OCI-LY7 (cell line): Measurements from ENCODE around the gene NFYC. TPM values are rescaled to one million over a fixed set of nuclear protein-coding genes. Genes with fewer than 3 reads are reported as not detected.

Experiments used
- BruUV-seq: library from RNA; stranded (reverse); fragments of 400-500 nt; replicated peaks from 2 replicates; lab custom pipeline; 2021; lab: Mats Ljungman, UMichigan
- CTCF ChIA-PET: fragments of 300-600 bp; sonication (Branson Sonifier 250); formaldehyde crosslinking; loops from one replicate; lab custom pipeline; 2022; ENCODE audit warnings: antibody characterized with exemption; ENCODE audit not compliant: unreplicated experiment; lab: Charles Lee
- POLR2A ChIA-PET: fragments of 300-600 bp; sonication (Branson Sonifier 250); formaldehyde crosslinking; loops from one replicate; lab custom pipeline; 2022; ENCODE audit warnings: antibody characterized with exemption; lab: Charles Lee
- DNase-seq: peaks from one replicate; pipeline ENCODE4 v3.0.0-alpha.2; 2015; ENCODE audit warnings: low spot score
- H2AFZ ChIP-seq: fragments of 200-600 bp; sonication (generic), shearing (Covaris generic); 2 replicates; pipeline ENCODE4 v1.6.1; 2014; ENCODE audit warnings: mild to moderate bottlenecking, antibody characterized with exemption, low read length, moderate library complexity
- H3K27ac ChIP-seq: fragments of 200-600 bp; sonication (generic); 2 replicates; pipeline ENCODE4 v1.5.1; 2014; ENCODE audit warnings: mixed run types, low read depth, mild to moderate bottlenecking, moderate library complexity, low read length, inconsistent platforms; ENCODE audit not compliant: poor library complexity, severe bottlenecking
- H3K36me3 ChIP-seq: fragments of 200-600 bp; sonication (generic); 2 replicates; pipeline ENCODE4 v1.6.1; 2014; ENCODE audit warnings: mild to moderate bottlenecking, antibody characterized with exemption, low read length, moderate library complexity, mixed read lengths; ENCODE audit not compliant: insufficient read depth
- H3K4me1 ChIP-seq: fragments of 200-600 bp; sonication (generic); 2 replicates; pipeline ENCODE4 v1.5.1; 2014; ENCODE audit warnings: mild to moderate bottlenecking, low read length; ENCODE audit not compliant: insufficient read depth, poor library complexity, severe bottlenecking
- H3K4me2 ChIP-seq: fragments of 200-600 bp; sonication (generic); 2 replicates; pipeline ENCODE4 v1.6.1; 2014; ENCODE audit warnings: mild to moderate bottlenecking, low read length
- H3K4me3 ChIP-seq: fragments of 200-600 bp; sonication (generic); 2 replicates; pipeline ENCODE4 v1.5.1; 2014; ENCODE audit warnings: mild to moderate bottlenecking, low read depth, low read length; ENCODE audit not compliant: poor library complexity, severe bottlenecking
- H3K79me2 ChIP-seq: fragments of 200-600 bp; sonication (generic); 2 replicates; pipeline ENCODE4 v1.6.1; 2016; ENCODE audit warnings: low read depth, mild to moderate bottlenecking, low read length, moderate library complexity, mixed read lengths; ENCODE audit not compliant: insufficient read depth
- H3K9me2 ChIP-seq: fragments of 200-600 bp; sonication (generic); 2 replicates; pipeline ENCODE4 v1.6.1; 2016; ENCODE audit warnings: mild to moderate bottlenecking, low read length, mixed read lengths; ENCODE audit not compliant: insufficient read depth
- H3K9me3 ChIP-seq: fragments of 200-600 bp; sonication (generic); 2 replicates; pipeline ENCODE4 v1.6.1; 2014; ENCODE audit warnings: mild to moderate bottlenecking, mixed run types, low read length, mixed read lengths
- H4K20me1 ChIP-seq: fragments of 200-600 bp; sonication (generic); 2 replicates; pipeline ENCODE4 v1.6.1; 2014; ENCODE audit warnings: mild to moderate bottlenecking, antibody characterized with exemption, low read length, moderate library complexity, mixed read lengths; ENCODE audit not compliant: insufficient read depth
- CTCF ChIP-seq: fragments of 200-600 bp; sonication (generic); conservative IDR thresholded peaks from 2 replicates; pipeline ENCODE4 v1.5.1; 2014; ENCODE audit warnings: mild to moderate bottlenecking, antibody characterized with exemption, low read length, moderate library complexity, mixed read lengths
- EZH2phosphoT487 ChIP-seq: fragments of 200-600 bp; sonication (generic); IDR thresholded peaks from 2 replicates; pipeline ENCODE4 v1.6.1; 2018; ENCODE audit warnings: low read depth, borderline replicate concordance, mild to moderate bottlenecking, mixed run types, antibody characterized with exemption, low read length, moderate library complexity, mixed read lengths
- intact Hi-C: fragments of 100-400 bp; cut with micrococcal nuclease; formaldehyde crosslinking; loops from one replicate; pipeline ENCODE4 v1.10.0; 2022; ENCODE audit not compliant: unreplicated experiment
- microRNA-seq: library from miRNA; unstranded; fragments of <30 nt; microRNA quantifications from one replicate; pipeline ENCODE4 v1.2.0, GENCODE V29; 2022; ENCODE audit warnings: borderline replicate concordance
- small RNA-seq: library from RNA; depleted of rRNA; stranded (forward); fragments of <200 nt; gene quantifications from one replicate; pipeline ENCODE3, GENCODE V24; 2014
- total RNA-seq, 2 experiments: library from RNA; depleted of rRNA in 1 of 2; stranded (reverse); fragments of >200 nt in 1 of 2; shearing (Covaris generic) in 1 of 2; gene quantifications; 2 replicates each; pipeline ENCODE4 v1.2.3, GENCODE V29; 2014 to 2022

NFYC gene
- total RNA-seq, 2 experiments from 2014 or later, result 39.1 to 71.0 TPM

GRCh38 chr1:40820251-40820797 lies 128.8 kb downstream of the NFYC start:
- no peaks in the 10 kb centered on the region for H4K20me1 ChIP-seq
- H3K9me3 ChIP-seq, result no peaks in the 10 kb centered on the region
- no peak overlapping the region for H3K4me2 ChIP-seq
- no peaks in the 10 kb centered on the region for H3K36me3 ChIP-seq
- H3K27ac ChIP-seq, result no peak overlapping the region
- ChIA-PET POLR2A (interaction anchor here (0.6 kb wide), 2 partner anchors 25 to 1242 kb away, joined by 3 to 5 read pairs; no protein-coding TSS in a partner anchor), CTCF (interaction anchor here (0.7 kb wide), 1 partner anchor 46 kb away, joined by 3 read pairs; no protein-coding TSS in a partner anchor)
- TF ChIP-seq CTCF (0 out of 2 replicates have a peak, but pooled peaks have one; percentile 21), EZH2phosphoT487 (no peak)
- no peak overlapping the region for H3K4me3 ChIP-seq
- peaks cover 8% of the 10 kb centered on the region for H3K4me1 ChIP-seq
- BruUV-seq, result no TSS peak
- no peak for DNase-seq
- H3K9me2 ChIP-seq, result no peaks in the 10 kb centered on the region
- H3K79me2 ChIP-seq, result no peaks in the 10 kb centered on the region
- no peak overlapping the region for H2AFZ ChIP-seq
- intact Hi-C loops, result no loop called here

Small RNA genes lying within 50 kb of the gene (microRNA-seq; reads per million reads assigned to microRNA genes)
- gene MIR30C1 (404 reads per million, percentile 75 among the genes with 10 or more reads in this experiment), gene MIR30E (42,112 reads per million, percentile 98 among the genes with 10 or more reads in this experiment)

Small RNA genes lying within 50 kb of the gene (small RNA-seq; reads per million reads assigned to genes)
- 1.8 reads per million, percentile 74 among the genes with 10 or more reads in this experiment for gene MIR30C1
- 69.7 reads per million, percentile 99 among the genes with 10 or more reads in this experiment for gene MIR30E
- gene RN7SL326P, result not detected

Other genes with a start within 250 kb of the NFYC start
- 12.7 and 18.2 TPM in 2 replicates for gene ZFP69B, start 241.2 kb upstream of the NFYC start, total RNA-seq (2014; rRNA removed; shearing (Covaris generic))
- 26.8 and 28.3 TPM in 2 replicates for gene ZFP69B, start 241.2 kb upstream of the NFYC start, total RNA-seq (2022)
- 4.3 and 4.8 TPM in 2 replicates for gene ZFP69, start 214.4 kb upstream of the NFYC start, total RNA-seq (2014; rRNA removed; shearing (Covaris generic))
- 5.6 and 6.2 TPM in 2 replicates for gene ZFP69, start 214.4 kb upstream of the NFYC start, total RNA-seq (2022)
- 11.2 and 12.2 TPM in 2 replicates for gene EXO5, start 182.9 kb upstream of the NFYC start, total RNA-seq (2014; rRNA removed; shearing (Covaris generic))
- 10.2 and 12.7 TPM in 2 replicates for gene EXO5, start 182.9 kb upstream of the NFYC start, total RNA-seq (2022)
- 5.4 and 6.7 TPM in 2 replicates for gene ZNF684, start 160.1 kb upstream of the NFYC start, total RNA-seq (2014; rRNA removed; shearing (Covaris generic))
- 8.8 and 9.3 TPM in 2 replicates for gene ZNF684, start 160.1 kb upstream of the NFYC start, total RNA-seq (2022)
- 79.5 and 89.3 TPM in 2 replicates for gene RIMS3, start 26.0 kb upstream of the NFYC start, total RNA-seq (2014; rRNA removed; shearing (Covaris generic))
- gene RIMS3, start 26.0 kb upstream of the NFYC start, total RNA-seq (2022), result 80.3 and 106 TPM in 2 replicates
- 0.16 and 0.33 TPM in 2 replicates for gene KCNQ4, start 92.1 kb downstream of the NFYC start, total RNA-seq (2014; rRNA removed; shearing (Covaris generic))
- gene KCNQ4, start 92.1 kb downstream of the NFYC start, total RNA-seq (2022), result 0.37 and 0.49 TPM in 2 replicates
- gene CITED4, start 170.7 kb downstream of the NFYC start, total RNA-seq (2014; rRNA removed; shearing (Covaris generic)), result 2.0 TPM in 1 of 2 replicates, not detected in the other
- not detected in 2 replicates for gene CITED4, start 170.7 kb downstream of the NFYC start, total RNA-seq (2022)